Common myeloid progenitor, CD34-positive (primary cell): ENCODE measurements around the gene GALE.

Source experiments
- CTCF ChIA-PET: fragments of 350-600 bp; sonication (Branson Sonifier 250); formaldehyde crosslinking; loops from one replicate; lab custom pipeline; 2021; ENCODE audit warnings: antibody characterized with exemption; lab: Charles Lee
- POLR2A ChIA-PET: fragments of 350-600 bp; sonication (Branson Sonifier 250); formaldehyde crosslinking; loops from one replicate; lab custom pipeline; 2021; ENCODE audit warnings: antibody characterized with exemption; lab: Charles Lee
- DNase-seq, 3 donors: peaks; one replicate each; pipeline versions ENCODE4 v3.0.0 to v3.0.0-alpha.2; 2013
- H3K27ac ChIP-seq, 2 experiments: 1 replicate in 1 of 2; 2 replicates in 1 of 2; pipeline ENCODE4 v1.7.0; 2013; ENCODE audit warnings: inconsistent platforms in 2 of 2, low read length in 2 of 2, mild to moderate bottlenecking in 2 of 2, low read depth in 1 of 2, moderate library complexity in 1 of 2; ENCODE audit not compliant: severe bottlenecking in 2 of 2, insufficient read depth in 1 of 2, poor library complexity in 1 of 2
- H3K27me3 ChIP-seq, 5 experiments: replicated peaks in 2 of 5; 1 replicate in 3 of 5; 2 replicates in 2 of 5; pipeline versions ENCODE4 v1.6.1 to v1.7.0; 2013; ENCODE audit warnings: low read length in 4 of 5, mild to moderate bottlenecking in 2 of 5, moderate library complexity in 2 of 5, inconsistent platforms in 1 of 5; ENCODE audit not compliant: insufficient read depth in 5 of 5, control insufficient read depth in 4 of 5
- H3K36me3 ChIP-seq, 4 experiments: 1 replicate in 2 of 4; 2 replicates in 2 of 4; pipeline versions ENCODE4 v1.6.1 to v1.7.0; 2013; ENCODE audit warnings: low read length in 3 of 4, control low read depth in 1 of 4, mild to moderate bottlenecking in 1 of 4; ENCODE audit not compliant: control insufficient read depth in 4 of 4, insufficient read depth in 4 of 4
- H3K4me1 ChIP-seq, 4 experiments: 1 replicate in 3 of 4; 2 replicates in 1 of 4; pipeline versions ENCODE4 v1.6.1 to v1.7.1; 2013; ENCODE audit warnings: low read length in 3 of 4, mild to moderate bottlenecking in 3 of 4, control low read depth in 1 of 4, inconsistent platforms in 1 of 4, moderate library complexity in 1 of 4; ENCODE audit not compliant: control insufficient read depth in 4 of 4, insufficient read depth in 4 of 4; ENCODE audit errors: control extremely low read depth in 1 of 4
- H3K4me3 ChIP-seq, 7 experiments: 1 replicate in 4 of 7; 2 replicates in 3 of 7; pipeline versions ENCODE4 v1.5.1 to v1.7.0; 2013; ENCODE audit warnings: mild to moderate bottlenecking in 7 of 7, low read length in 6 of 7, moderate library complexity in 6 of 7, inconsistent platforms in 2 of 7, low read depth in 2 of 7, control low read depth in 1 of 7; ENCODE audit not compliant: insufficient read depth in 4 of 7, control insufficient read depth in 1 of 7; ENCODE audit errors: extremely low read depth in 1 of 7
- H3K9me3 ChIP-seq, 5 experiments: 1 replicate in 4 of 5; 2 replicates in 1 of 5; pipeline versions ENCODE4 v1.6.1 to v1.7.1; 2013; ENCODE audit warnings: low read length in 4 of 5, mild to moderate bottlenecking in 2 of 5, inconsistent platforms in 1 of 5, low read depth in 1 of 5, moderate library complexity in 1 of 5; ENCODE audit not compliant: control insufficient read depth in 4 of 5, insufficient read depth in 2 of 5; ENCODE audit errors: control extremely low read depth in 1 of 5
- WGBS: methylation state at CpG from one replicate; pipeline ENCODE4 v1.1.5; 2013; ENCODE audit not compliant: insufficient coverage; 5-methylcytosine and 5-hydroxymethylcytosine counted together

GALE gene

GRCh38 chr1:23793861-23794731, 6.5 kb downstream of the GALE start:
- H3K27me3 ChIP-seq, result no peaks in the 10 kb centered on the region
- DNase-seq, result no peak
- ChIA-PET POLR2A (interaction anchor here (0.6 to 1.4 kb wide), 2 partner anchors 16 to 19 kb away, joined by 5 read pairs; partner anchors contain the start of gene PITHD1), CTCF (interaction anchor here (0.5 to 2.8 kb wide), 7 partner anchors 13 to 317 kb away, joined by 3 to 10 read pairs (median 3); no protein-coding TSS in a partner anchor)
- H3K4me1 ChIP-seq, result peaks cover 4 to 42% (median 36%) of the 10 kb centered on the region in 4 experiments
- no peaks in the 10 kb centered on the region for H3K9me3 ChIP-seq
- H3K27ac ChIP-seq, result peak overlapping the region in 1 of 2 experiments; percentile 70
- H3K4me3 ChIP-seq, result no peak overlapping the region
- 92% methylated on average over 13 of the region's 21 CpGs for WGBS
- peaks cover 0 to 47% (median 27%) of the 10 kb centered on the region in 4 experiments for H3K36me3 ChIP-seq

- POLR2A ChIA-PET, result interaction anchor here (1.4 kb wide), 1 partner anchor 15 kb away, joined by 5 read pairs; the partner anchor contains the start of gene PITHD1
- peaks cover 4 to 37% (median 33%) of the 10 kb centered on the region in 4 experiments for H3K4me1 ChIP-seq
- peak overlapping the region in 1 of 2 experiments; percentile 70 for H3K27ac ChIP-seq
- 57% methylated on average over 11 of the region's 16 CpGs for WGBS
- no peaks in the 10 kb centered on the region for H3K27me3 ChIP-seq
- peak; percentile 51 to 80 (median 77) for DNase-seq
- H3K36me3 ChIP-seq, result peaks cover 0 to 45% (median 28%) of the 10 kb centered on the region in 4 experiments
- H3K4me3 ChIP-seq, result peak overlapping the region in 1 of 7 experiments; percentile 4
- H3K9me3 ChIP-seq, result no peaks in the 10 kb centered on the region
- CTCF ChIA-PET, result interaction anchor here (0.5 to 2.4 kb wide), 8 partner anchors 9 to 318 kb away, joined by 3 to 7 read pairs (median 4); partner anchors contain the start of gene HMGCL
Observed at GRCh38 chr1:23793018-23793781, 7.4 kb downstream of the GALE start.

GRCh38 chr1:23792151-23792945, 8.2 kb downstream of the GALE start:
- Histone ChIP-seq H3K9me3 (no peaks in the 10 kb centered on the region), H3K4me1 (peaks cover 4 to 37% (median 33%) of the 10 kb centered on the region in 4 experiments), H3K27ac (peak overlapping the region in 1 of 2 experiments; percentile 80), H3K36me3 (peaks cover 1 to 45% (median 28%) of the 10 kb centered on the region in 4 experiments), H3K27me3 (no peaks in the 10 kb centered on the region), H3K4me3 (peak overlapping the region in 5 of 7 experiments; percentile 43 to 89 (median 80))
- WGBS, result 88% methylated on average over 8 of the region's 19 CpGs
- DNase-seq, result no peak
- POLR2A ChIA-PET, result interaction anchor here (1.4 kb wide), 1 partner anchor 14 kb away, joined by 5 read pairs; the partner anchor contains the start of gene PITHD1
- CTCF ChIA-PET, result interaction anchor here (0.8 to 2.4 kb wide), 7 partner anchors 10 to 32 kb away, joined by 3 to 7 read pairs (median 5); partner anchors contain the start of gene HMGCL

- H3K27me3 ChIP-seq, result no peaks in the 10 kb centered on the region
- ChIA-PET CTCF (interaction anchor here (0.7 to 2.4 kb wide), 8 partner anchors 11 to 125 kb away, joined by 3 to 7 read pairs (median 4); partner anchors contain the start of genes HMGCL and PITHD1), POLR2A (interaction anchor here (1.0 to 1.6 kb wide), 2 partner anchors 13 to 189 kb away, joined by 3 to 5 read pairs; partner anchors contain the start of gene PITHD1)
- 1% methylated on average over 10 of the region's 15 CpGs for WGBS
- no peaks in the 10 kb centered on the region for H3K9me3 ChIP-seq
- H3K4me1 ChIP-seq, result peaks cover 4 to 37% (median 33%) of the 10 kb centered on the region in 4 experiments
- H3K4me3 ChIP-seq, result peak overlapping the region; percentile 73 to 91 (median 80)
- H3K36me3 ChIP-seq, result peaks cover 4 to 46% (median 28%) of the 10 kb centered on the region in 4 experiments
- no peak for DNase-seq
- peak overlapping the region in 1 of 2 experiments; percentile 80 for H3K27ac ChIP-seq
Observed at GRCh38 chr1:23791516-23792047, 9.0 kb downstream of the GALE start.

- Histone ChIP-seq H3K36me3 (peaks cover 7 to 46% (median 29%) of the 10 kb centered on the region in 4 experiments), H3K4me1 (peaks cover 4 to 37% (median 33%) of the 10 kb centered on the region in 4 experiments), H3K4me3 (peak within 1 kb of the TSS; percentile 73 to 91 (median 80)), H3K9me3 (no peaks in the 10 kb centered on the region), H3K27ac (peak within 1 kb of the TSS in 1 of 2 experiments; percentile 80), H3K27me3 (no peaks in the 10 kb centered on the region)
- ChIA-PET CTCF (interaction anchor here (0.7 to 2.4 kb wide), 8 partner anchors 11 to 126 kb away, joined by 3 to 7 read pairs (median 4); partner anchors contain the start of genes HMGCL and PITHD1), POLR2A (interaction anchor here (0.6 to 1.6 kb wide), 3 partner anchors 13 to 190 kb away, joined by 3 to 5 read pairs (median 3); partner anchors contain the start of gene PITHD1)
- WGBS, result 0% methylated on average over 31 of the region's 47 CpGs
- DNase-seq, result peak; percentile 77 to 82 (median 79)
Observed at GRCh38 chr1:23790696-23791515, 9.6 kb downstream of the GALE start, which contains the start of gene LYPLA2. LYPLA2 (plus strand) TSS chr1:23791145; CDS start chr1:23792683, 1,538 bp downstream.
